ENCODE measurements around the gene HLA-DRB1. TPM values are rescaled to one million over a fixed set of nuclear protein-coding genes. Genes with fewer than 3 reads are reported as not detected.

Gene HLA-DRB1
- total and polyA plus RNA-seq, 2 donors (not counting 3 experiments of a cell fraction or from before 2014, with no cell fraction given): not detected

DNA sequence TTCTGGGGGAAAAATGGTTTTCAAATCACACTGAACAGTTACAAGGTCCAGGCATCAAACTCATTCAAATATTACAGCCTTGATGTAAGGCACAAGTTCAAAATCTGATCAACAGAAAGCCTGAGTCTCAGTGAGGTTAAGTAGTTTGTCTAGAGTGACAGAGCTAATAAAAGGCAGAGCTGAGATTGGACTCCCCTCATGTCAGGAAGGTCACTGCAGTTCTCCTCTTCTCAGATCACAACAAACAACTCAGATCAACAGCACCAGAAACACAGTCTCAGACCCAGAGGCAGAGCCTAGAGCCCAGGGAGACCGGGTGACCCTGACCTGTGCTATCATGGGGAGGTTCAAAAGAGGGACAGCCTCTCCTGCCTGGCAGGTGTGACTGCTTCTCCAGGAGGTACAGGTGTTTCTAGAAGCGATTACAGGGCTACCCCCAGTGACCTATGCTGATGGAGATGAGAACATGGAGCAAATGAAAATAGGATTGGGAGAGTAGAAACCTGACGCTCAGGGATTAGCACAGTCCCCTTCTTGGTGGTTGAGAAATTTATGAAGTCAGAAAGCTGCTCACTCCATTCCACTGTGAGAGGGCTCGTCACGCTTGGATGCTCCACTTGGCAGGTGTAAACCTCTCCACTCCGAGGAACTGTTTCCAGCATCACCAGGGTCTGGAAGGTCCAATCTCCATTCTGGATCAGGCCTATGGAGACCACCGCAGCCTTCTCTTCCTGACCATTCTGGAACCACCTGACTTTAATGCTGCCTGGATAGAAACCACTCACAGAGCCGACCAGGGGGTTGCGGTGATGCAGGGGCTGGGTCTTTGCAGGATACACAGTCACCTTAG, 35.3 kb downstream of the HLA-DRB1 start:
- Histone ChIP-seq H2AFZ (ENCODE audit: low read depth, low read length) (no peak overlapping the region), H3K9ac (replicated peaks; ENCODE audit: extremely low read depth, insufficient read depth, low read length) (no peak overlapping the region), H3K27ac (ENCODE audit: insufficient read depth, low read depth, low read length) (no peak overlapping the region), H3K4me1 (ENCODE audit: control insufficient read depth, extremely low read depth, insufficient read depth, low read length) (no peaks in the 10 kb centered on the region), H3K36me3 (ENCODE audit: control insufficient read depth in 2 of 2, extremely low read depth in 1 of 2, insufficient read depth in 2 of 2, low read length in 2 of 2) (no peaks in the 10 kb centered on the region), H4K20me1 (replicated peaks; ENCODE audit: control insufficient read depth, extremely low read depth, insufficient read depth, low read length) (no peaks in the 10 kb centered on the region), H3K9me1 (replicated peaks; ENCODE audit: control insufficient read depth, extremely low read depth, insufficient read depth, low read length) (no peaks in the 10 kb centered on the region), H3K27me3 (ENCODE audit: control insufficient read depth in 2 of 2, insufficient read depth in 2 of 2, low read length in 2 of 2) (peaks cover 2 to 3% of the 10 kb centered on the region in 2 experiments), H3K4me3 (replicated peaks in 1 of 3; ENCODE audit: insufficient read depth in 1 of 3, low read depth in 1 of 3, low read length in 3 of 3) (no peak overlapping the region), H3K79me2 (ENCODE audit: control insufficient read depth, insufficient read depth, low read length) (no peaks in the 10 kb centered on the region), H3K9me3 (replicated peaks; ENCODE audit: control insufficient read depth, insufficient read depth, low read length) (no peaks in the 10 kb centered on the region), H3K4me2 (ENCODE audit: insufficient read depth, low read length) (no peak overlapping the region)
- intact Hi-C loops (cut with micrococcal nuclease) (no loop called here), dilution Hi-C loops (cut with MboI; ENCODE audit: extremely low pct_ligation_motif_present, low sequenced_read_pairs) (no loop called here)
- no TSS peak for BruUV-seq (replicated peaks)
- TF ChIP-seq POLR2A (IDR thresholded peaks at IDR 0.05; ENCODE audit: low read depth, low read length): no peak
- TF ChIP-seq, protein P1, sequence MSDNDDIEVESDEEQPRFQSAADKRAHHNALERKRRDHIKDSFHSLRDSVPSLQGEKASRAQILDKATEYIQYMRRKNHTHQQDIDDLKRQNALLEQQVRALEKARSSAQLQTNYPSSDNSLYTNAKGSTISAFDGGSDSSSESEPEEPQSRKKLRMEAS (IDR thresholded peaks at IDR 0.05; ENCODE audit: insufficient read depth, insufficient read length): no peak
- no peak for TF ChIP-seq EZH2 (IDR thresholded peaks at IDR 0.05; ENCODE audit: borderline replicate concordance, low read depth, low read length, severe bottlenecking)
- no peak for TF ChIP-seq POLR2AphosphoS5 (IDR thresholded peaks at IDR 0.05; ENCODE audit: insufficient read depth, low read depth, low read length)
- TF ChIP-seq JUN (IDR thresholded peaks at IDR 0.05; ENCODE audit: borderline replicate concordance, insufficient read depth, insufficient read length, low read depth): no peak
- TF ChIP-seq GATA2 (IDR thresholded peaks at IDR 0.05; ENCODE audit: insufficient read depth, insufficient read length, low read depth, low read length): no peak
- no peak for TF ChIP-seq MYC (IDR thresholded peaks at IDR 0.05; ENCODE audit: low read depth, low read length)
- TF ChIP-seq FOS (IDR thresholded peaks at IDR 0.05; ENCODE audit: borderline replicate concordance, insufficient read depth, low read length): no peak
- ChIA-PET POLR2A (no interaction called here), CTCF (no interaction called here)
- no peak for DNase-seq (ENCODE audit: low read depth, low spot score)
- no peak for FAIRE-seq
